HG03520 (cell line): ENCODE measurements around the gene VEPH1.
"Not testable (repeated sequence)": the region's sequence is repeated elsewhere in the genome, so short reads cannot be mapped to it uniquely, and the experiment has no call there.

Experiments used
- ATAC-seq: cut with Tn5 transposase; IDR thresholded peaks from one replicate; pipeline ENCODE4 v1.9.1; 2021; ENCODE audit warnings: mild to moderate bottlenecking, moderate library complexity; ENCODE audit not compliant: unreplicated experiment

VEPH1 gene

GRCh38 chr3:157355276-157355675 is 147.9 kb downstream of the VEPH1 start:
- no peak for ATAC-seq

- peak; percentile 50 for ATAC-seq
Measured at GRCh38 chr3:157354722-157355121, 148.5 kb downstream of the VEPH1 start.

GRCh38 chr3:157354254-157354653 is 149.0 kb downstream of the VEPH1 start:
- ATAC-seq: no peak

DNA sequence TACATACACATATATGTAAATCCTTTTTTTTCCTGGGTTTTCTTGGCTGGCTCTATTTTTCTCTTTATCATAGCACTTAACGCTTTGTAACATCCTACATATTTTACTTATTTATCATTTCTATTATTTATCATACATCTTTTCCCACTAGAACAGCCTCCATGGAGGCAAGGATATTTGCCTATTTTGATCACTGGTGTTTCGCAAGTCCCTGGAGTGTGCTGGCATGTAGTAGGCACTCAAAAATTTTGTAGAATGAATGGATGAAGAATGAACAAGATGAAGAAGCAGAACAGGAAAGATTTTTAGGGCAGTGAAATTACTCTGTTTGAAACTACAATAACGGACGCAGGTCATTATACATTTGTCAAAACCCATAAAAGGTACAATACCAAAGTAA is 149.6 kb downstream of the VEPH1 start:
- ATAC-seq: no peak

DNA sequence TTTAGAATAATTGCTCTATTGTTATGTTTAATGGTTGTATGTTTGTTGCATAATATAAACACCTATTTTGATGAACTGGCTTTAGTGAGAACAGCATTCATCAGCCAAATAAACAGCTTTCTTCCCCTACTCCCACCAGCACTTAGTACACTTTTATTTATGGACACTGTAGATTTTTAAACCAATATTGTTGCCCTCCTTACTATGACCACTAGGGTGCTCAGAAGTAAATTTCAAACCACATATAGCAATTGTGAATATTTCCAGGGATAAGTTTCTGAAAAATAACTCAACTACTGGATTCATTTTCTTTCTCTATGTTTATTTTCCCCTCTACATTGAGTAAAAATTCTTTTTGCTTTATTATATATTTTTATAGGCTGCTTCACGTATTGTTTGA is 151.2 kb downstream of the VEPH1 start:
- ATAC-seq: no peak

GRCh38 chr3:157350651-157351050 is 152.6 kb downstream of the VEPH1 start:
- ATAC-seq: not testable (repeated sequence)

DNA sequence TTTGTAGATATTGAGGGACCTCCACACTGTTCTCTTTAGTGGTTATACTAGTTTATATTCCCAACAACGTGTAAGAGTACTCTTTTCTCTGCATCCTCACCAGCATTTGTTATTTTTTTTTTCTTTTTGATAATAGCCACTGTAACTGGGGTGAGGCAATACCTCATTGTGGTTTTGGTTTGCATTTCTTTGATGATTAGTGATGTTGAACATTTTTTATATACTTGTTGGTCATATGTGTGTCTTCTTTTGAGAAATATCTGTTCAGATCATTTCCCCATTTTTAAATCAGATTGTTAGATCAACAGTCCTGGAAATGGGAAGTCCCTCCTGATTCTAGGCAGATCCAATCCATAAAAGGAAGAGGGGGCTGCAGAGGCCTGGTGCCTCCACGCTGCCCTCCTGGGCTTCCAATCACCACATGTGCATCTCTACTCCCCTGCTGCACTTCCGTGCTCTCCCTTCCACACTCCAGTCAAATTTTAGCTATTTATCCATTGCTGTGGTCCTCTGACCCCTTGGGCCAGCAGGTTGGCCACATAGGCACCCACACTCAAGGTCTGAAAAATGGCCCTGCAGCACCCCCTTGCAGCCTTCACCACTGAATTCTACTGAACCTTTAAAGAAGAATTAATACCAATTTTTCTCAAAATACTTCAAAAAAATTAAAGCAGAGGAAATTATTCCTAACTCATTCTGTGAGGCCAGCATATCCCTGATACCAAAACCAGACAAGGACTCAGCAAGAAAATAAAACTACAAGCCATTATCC is 154.7 kb downstream of the VEPH1 start:
- ATAC-seq: not testable (repeated sequence)

DNA sequence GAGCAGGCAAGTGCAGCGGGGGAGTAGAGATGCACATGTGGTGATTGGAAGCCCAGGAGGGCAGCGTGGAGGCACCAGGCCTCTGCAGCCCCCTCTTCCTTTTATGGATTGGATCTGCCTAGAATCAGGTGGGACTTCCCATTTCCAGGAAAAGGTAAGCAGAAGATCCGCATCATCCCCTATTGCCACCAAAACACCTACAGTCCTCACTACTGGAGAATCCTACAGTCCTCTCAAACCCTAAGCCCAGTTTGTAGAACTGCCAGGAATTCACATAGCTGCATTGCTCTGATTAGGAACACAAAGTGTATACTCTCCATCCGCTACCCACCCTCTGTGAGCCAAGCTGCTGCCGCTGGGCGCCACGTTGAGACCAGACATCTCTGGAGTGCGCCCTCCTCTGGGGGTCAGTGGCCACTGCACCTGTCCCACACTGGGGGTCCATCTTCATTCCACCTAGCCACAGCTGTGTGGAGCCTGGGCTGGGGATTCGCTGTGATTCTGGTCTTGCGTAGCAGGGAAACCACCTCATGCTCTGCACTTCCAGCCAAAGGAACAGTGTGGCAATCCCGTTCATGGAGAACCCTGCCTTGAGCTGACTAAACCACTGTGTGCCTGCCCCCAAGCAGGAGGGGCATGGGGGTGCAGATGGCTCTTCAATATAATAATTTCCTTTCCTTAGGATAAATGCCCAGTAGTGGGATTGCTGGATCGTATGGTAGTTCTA is 155.5 kb downstream of the VEPH1 start:
- no peak for ATAC-seq

DNA sequence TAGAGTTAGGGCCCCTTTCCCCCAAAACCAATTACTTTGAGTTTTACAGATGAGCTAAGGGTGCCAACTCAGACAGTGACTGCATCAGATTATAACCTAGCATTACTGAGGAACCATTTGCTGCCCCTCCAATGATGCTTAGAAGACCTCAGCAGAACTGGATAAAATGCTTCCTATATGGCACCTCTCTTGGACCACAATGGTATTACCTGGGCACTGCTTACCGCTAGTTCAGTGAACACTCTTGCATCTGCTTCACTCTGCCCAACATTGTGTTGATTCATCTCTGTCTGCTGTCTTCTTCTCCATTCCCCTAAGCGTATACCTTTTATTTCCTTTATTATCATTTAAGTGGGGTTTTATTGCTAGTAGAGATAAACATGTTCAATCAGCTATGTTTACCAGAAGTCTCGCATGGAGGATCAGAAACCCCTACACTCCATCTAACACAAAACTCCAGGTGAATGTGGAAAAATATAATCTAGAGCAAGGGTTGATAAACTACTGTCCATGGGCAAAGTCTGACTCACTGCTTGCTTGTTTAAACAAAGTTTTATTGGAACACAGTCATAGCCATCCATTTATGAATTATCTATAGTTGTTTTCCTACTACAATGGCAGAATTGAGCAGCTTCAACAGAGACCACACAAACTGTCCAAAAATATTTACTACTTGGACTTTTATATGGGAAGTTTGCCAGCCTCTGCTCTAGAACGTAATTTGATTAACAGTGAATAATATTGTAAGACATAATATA is 166.8 kb downstream of the VEPH1 start:
- ATAC-seq: no peak

DNA sequence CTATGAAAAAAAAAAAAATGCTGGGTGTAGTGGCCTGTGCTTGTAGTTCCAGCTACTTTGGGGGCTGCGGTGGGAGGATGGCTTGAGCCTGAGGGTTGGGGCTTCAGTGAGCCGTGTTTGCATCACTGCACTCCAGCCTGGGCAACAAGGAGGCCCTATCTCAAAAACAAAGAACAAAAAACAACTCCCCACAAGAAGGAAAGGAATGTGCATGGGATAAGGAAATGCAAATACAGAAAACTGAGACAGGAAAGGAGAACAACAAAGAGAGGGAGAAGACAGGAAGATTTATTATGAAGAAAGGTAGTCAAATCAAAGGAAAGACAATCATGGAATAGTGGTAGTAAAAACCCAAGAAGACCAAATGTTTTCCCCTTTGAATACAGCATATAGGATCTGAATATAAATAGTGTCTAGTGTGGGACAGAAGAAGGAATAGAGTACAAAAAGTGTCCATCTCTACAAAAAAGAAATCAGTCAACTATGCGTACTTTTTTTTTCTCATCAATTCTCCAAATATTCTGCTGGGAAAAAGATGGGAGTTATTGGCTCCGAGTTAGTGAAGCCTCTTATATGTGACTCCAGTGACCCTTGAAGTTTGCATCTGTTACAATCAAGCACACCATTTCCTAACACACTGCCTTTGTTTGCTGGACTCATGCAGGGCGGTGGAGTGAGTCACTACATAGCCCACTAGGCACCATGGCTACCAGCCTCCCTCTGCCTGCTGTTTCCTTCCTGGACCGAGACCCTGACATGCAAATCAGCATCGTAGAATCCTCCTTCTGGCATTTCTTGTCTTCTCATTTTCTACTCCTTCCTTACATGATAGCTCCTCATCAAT is 167.8 kb downstream of the VEPH1 start:
- ATAC-seq: no peak

GRCh38 chr3:157333551-157333991 is 169.6 kb downstream of the VEPH1 start:
- no peak for ATAC-seq

GRCh38 chr3:157330206-157330605 is 173.0 kb downstream of the VEPH1 start:
- no peak for ATAC-seq

DNA sequence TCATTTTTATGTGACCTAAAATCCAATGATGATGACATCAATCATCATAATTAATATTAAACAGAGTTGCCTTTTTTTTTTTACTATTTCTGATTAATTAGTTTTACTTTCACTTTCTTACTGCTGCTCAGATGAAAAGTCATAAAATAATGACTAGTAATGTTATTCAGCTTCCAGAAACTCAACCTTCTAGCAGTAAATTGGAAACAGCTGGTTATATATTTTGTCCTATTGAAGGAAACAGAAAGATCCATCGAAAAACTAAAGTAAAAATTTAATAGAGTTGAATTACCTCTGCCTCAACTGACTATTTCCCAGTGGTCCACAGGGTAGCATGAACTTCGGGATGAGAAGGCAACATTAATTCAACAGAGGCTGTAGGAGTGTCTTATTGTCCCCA is 173.7 kb downstream of the VEPH1 start:
- no peak for ATAC-seq

- no peak for ATAC-seq
Measured at GRCh38 chr3:157327837-157328236, 175.4 kb downstream of the VEPH1 start.

DNA sequence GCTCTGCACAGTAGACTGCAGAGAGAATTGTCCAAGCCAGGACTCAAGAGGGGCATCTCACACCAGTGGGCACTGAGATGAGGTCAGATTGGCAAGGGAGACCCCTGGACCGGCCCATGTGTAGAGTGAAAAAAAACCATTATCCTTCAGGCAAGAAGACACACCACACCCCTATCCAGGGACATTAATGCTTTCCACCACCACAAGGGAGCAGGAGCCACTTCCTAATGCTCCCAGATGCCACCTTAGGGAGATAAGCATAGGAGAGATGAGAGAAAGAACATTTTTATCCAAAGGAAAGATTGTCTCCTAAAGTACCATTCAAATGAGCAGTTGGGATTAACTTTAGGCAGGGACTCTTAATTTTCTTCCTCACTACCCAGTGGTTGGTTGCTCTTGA is 176.2 kb downstream of the VEPH1 start:
- ATAC-seq: no peak

DNA sequence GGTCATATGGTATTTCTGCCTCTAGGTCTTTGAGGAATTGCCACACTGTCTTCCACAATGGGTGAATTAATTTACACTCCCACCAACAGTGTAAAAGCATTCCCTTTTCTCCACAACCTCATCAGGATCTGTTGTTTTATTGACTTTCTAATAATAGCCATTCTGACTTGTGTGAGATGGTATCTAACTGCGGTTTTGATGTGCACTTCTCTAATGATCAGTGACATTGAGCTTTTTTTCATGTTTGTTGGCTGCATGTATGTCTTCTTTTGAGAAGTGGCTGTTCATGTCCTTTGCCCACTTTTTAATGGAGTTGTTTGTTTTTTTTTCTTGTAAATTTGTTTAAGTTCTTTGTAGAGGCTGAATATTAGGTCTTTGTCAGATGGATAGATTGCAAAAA is 178.3 kb downstream of the VEPH1 start:
- not testable (repeated sequence) for ATAC-seq

GRCh38 chr3:157323360-157323759 is 179.9 kb downstream of the VEPH1 start:
- ATAC-seq: no peak

DNA sequence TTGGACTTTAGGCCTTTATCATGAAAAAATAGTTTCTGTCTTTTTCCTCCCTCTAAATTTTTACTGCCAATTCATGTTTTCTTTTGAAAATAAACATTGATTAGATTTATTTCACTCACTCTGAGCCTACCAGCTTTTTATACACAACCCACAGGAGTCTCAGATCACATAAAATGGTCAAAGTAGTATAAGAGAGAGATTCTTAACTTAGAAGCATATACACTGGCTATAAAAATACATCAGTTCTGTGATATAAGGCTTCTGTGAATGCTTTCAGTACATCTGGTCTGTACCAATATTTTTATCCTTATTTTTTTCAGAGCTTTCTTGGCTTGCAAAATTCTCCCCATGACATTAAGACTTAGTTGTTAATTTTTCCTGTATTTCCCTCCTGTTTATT is 183.5 kb downstream of the VEPH1 start:
- ATAC-seq: no peak

DNA sequence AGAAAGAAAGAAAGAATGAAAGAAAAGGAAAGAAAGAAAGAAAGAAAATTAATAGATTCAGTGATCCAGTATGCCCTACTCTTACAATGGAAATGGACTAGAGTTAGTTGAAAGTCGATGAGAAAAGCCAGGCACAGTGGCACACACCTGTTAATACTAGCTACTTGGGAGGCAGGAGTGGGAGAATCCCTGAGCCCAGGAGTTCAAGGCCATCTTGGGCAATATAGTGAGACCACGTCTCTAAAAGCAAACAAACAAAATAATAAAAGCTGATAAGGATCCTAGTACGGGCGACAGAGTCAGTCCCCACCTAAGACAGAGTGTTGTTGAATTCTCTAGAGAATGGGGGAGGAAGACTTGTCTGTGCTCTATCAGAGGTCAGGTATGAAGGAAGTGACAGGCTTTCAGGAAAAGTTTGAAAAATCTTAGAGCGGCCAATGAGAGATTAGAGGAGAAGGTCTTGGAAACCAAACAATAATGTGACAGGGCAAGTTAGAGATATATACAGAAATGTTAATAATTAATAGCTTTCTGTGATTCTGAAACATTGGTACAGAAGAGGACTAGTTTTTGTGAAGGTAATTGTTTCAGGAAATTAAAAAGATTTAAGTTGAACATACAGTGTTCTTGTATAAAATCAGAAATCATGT is 184.5 kb downstream of the VEPH1 start:
- no peak for ATAC-seq

GRCh38 chr3:157317895-157318294 is 185.3 kb downstream of the VEPH1 start:
- ATAC-seq: no peak
